ENCODE results near the gene IRAK1.

- no peak for TF ChIP-seq POLR2AphosphoS5 (IDR thresholded peaks at IDR 0.05; ENCODE audit: low read depth, low read length)
- no peak for TF ChIP-seq EP300 (IDR thresholded peaks at IDR 0.05; ENCODE audit: borderline replicate concordance in 1 of 2, low read depth in 1 of 2, low read length in 1 of 2)
- TF ChIP-seq CTCF (IDR thresholded peaks at IDR 0.05) = no peak
- no peak for TF ChIP-seq TCF12 (IDR thresholded peaks at IDR 0.05)
- no peak for TF ChIP-seq ZBTB33 (IDR thresholded peaks at IDR 0.05; ENCODE audit: borderline replicate concordance, low read depth)
- TF ChIP-seq CHD2 (IDR thresholded peaks at IDR 0.05; ENCODE audit: low read length, partially characterized antibody) = no peak
- TF ChIP-seq SIN3A (IDR thresholded peaks at IDR 0.05; ENCODE audit: borderline replicate concordance, low read depth, low read length) = no peak
- no peak for TF ChIP-seq EZH2phosphoT487 (IDR thresholded peaks at IDR 0.05; ENCODE audit: borderline replicate concordance, low read depth)
- no peak for TF ChIP-seq MXI1 (IDR thresholded peaks at IDR 0.05; ENCODE audit: low read depth, low read length)
- TF ChIP-seq ELF1 (IDR thresholded peaks at IDR 0.05) = no peak
- no peak for TF ChIP-seq NRF1 (IDR thresholded peaks at IDR 0.05; ENCODE audit: low read depth, low read length)
- no peak for TF ChIP-seq SMC3 (IDR thresholded peaks at IDR 0.05; ENCODE audit: low read depth, low read length)
- no peak for TF ChIP-seq REST (IDR thresholded peaks at IDR 0.05; ENCODE audit: low read depth, low read length)
These were observed 37.1 kb upstream of the IRAK1 start for GRCh38 chrX:154056770-154057241.
